Loucy (cell line): ENCODE data around the gene OFD1.

Experiments
- CTCF ChIP-seq: fragments of 200-600 bp; sonication (generic); conservative IDR thresholded peaks from 2 replicates; pipeline ENCODE4 v1.5.1; 2014; ENCODE audit warnings: mild to moderate bottlenecking, antibody characterized with exemption, low read length
- EZH2phosphoT487 ChIP-seq: fragments of 200-600 bp; IDR thresholded peaks from 2 replicates; pipeline ENCODE4 v1.6.1; 2018; ENCODE audit warnings: antibody characterized with exemption, mild to moderate bottlenecking, moderate library complexity, borderline replicate concordance

DNA sequence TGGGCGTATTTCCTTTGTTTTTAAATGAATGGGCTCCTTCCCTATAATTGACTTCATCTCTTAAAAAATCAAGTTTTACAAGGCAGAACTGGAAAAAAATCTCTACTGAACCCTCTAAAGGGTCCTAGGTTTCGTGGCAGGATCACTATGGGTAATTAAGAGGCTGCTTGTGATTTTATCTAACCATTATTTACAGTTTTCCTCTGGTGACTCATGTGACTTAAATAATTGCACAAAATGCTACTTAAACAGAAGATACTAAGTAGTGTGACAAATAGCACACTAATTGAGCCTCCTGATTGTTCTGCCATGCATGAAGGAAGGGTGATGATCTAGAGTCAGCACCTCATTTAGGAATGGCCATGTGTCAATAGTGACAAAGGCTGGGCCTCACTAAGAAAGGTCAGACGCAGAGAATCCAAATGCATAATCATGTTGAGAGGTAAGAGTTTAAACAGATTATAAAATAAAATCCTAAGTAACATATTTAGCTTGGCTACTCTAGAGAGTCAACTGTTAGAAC, 35.5 kb downstream of the OFD1 start:
- no peak for TF ChIP-seq CTCF
- TF ChIP-seq EZH2phosphoT487 = no peak
